Measurements from ENCODE around the gene HTT. TPM values are rescaled to one million over a fixed set of nuclear protein-coding genes. Genes with fewer than 3 reads are reported as not detected.

HTT gene
- total RNA-seq, 1 donor from 2014 or later: 73.6 TPM

DNA sequence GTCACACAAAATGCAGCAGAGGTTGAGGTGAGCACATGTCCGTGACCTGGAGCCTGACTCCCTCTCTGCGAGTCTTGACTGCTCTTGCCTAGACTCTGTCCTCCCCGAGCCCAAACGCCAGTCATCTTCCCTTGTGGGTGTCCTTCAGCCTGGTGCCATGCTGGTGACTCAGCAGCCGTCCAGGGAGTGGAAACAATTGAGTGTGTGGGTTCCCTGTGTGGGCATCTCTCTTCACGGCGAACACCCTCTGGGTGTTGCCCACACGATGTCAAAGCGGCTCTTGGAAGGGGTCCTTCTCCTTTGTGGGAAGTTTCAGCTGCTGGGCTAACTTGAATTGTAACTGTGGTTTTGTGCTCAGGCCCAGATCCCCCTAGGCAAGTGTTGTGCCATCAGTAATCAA is 157.0 kb downstream of the HTT start:
- TF ChIP-seq, protein P1, sequence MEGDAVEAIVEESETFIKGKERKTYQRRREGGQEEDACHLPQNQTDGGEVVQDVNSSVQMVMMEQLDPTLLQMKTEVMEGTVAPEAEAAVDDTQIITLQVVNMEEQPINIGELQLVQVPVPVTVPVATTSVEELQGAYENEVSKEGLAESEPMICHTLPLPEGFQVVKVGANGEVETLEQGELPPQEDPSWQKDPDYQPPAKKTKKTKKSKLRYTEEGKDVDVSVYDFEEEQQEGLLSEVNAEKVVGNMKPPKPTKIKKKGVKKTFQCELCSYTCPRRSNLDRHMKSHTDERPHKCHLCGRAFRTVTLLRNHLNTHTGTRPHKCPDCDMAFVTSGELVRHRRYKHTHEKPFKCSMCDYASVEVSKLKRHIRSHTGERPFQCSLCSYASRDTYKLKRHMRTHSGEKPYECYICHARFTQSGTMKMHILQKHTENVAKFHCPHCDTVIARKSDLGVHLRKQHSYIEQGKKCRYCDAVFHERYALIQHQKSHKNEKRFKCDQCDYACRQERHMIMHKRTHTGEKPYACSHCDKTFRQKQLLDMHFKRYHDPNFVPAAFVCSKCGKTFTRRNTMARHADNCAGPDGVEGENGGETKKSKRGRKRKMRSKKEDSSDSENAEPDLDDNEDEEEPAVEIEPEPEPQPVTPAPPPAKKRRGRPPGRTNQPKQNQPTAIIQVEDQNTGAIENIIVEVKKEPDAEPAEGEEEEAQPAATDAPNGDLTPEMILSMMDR (IDR thresholded peaks at IDR 0.05; ENCODE audit: unreplicated experiment): no peak
- Mint-ChIP-seq H3K4me1 (no peaks in the 10 kb centered on the region), H3K27me3 (ENCODE audit: low read depth) (no peaks in the 10 kb centered on the region)

DNA sequence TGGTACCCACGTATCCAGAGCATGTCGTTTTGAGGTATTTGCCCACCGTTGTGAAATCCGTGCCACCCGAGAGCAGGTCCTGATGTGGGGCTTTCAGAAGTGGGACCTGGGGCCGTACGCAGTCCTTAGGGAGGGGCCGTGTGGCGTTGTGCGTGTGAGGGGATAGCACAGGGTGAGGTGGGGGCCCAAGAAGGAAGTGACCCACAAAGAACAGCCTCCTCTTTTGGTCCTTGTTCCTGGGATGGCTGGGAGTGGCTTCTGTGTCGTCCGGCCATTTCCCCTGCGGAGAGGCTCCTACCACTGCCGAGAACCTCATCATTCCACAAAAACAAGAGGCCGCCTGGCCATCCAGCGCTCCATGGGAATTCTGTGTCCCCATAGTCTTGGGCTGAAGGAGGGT is 157.5 kb downstream of the HTT start:
- H3K4me3 Mint-ChIP-seq: no peak overlapping the region
- peaks cover 39% of the 10 kb centered on the region for H3K36me3 Mint-ChIP-seq
- H3K27ac Mint-ChIP-seq: no peak overlapping the region
- TF ChIP-seq, protein P1 (IDR thresholded peaks at IDR 0.05; ENCODE audit: unreplicated experiment): no peak
- no peaks in the 10 kb centered on the region for H3K27me3 Mint-ChIP-seq (ENCODE audit: low read depth)
- no peaks in the 10 kb centered on the region for H3K9me3 Mint-ChIP-seq
- no peak for DNase-seq (ENCODE audit: low spot score in 2 of 2, unreplicated experiment in 2 of 2)
- H3K4me1 Mint-ChIP-seq: no peaks in the 10 kb centered on the region

More for the DNA sequence above, 157.0 kb downstream of the HTT start:
- H3K9me3 Mint-ChIP-seq: no peaks in the 10 kb centered on the region
- H3K36me3 Mint-ChIP-seq: peaks cover 39% of the 10 kb centered on the region
- no peak for DNase-seq (ENCODE audit: low spot score in 2 of 2, unreplicated experiment in 2 of 2)
- H3K4me3 Mint-ChIP-seq: no peak overlapping the region
- no peak overlapping the region for H3K27ac Mint-ChIP-seq

DNA sequence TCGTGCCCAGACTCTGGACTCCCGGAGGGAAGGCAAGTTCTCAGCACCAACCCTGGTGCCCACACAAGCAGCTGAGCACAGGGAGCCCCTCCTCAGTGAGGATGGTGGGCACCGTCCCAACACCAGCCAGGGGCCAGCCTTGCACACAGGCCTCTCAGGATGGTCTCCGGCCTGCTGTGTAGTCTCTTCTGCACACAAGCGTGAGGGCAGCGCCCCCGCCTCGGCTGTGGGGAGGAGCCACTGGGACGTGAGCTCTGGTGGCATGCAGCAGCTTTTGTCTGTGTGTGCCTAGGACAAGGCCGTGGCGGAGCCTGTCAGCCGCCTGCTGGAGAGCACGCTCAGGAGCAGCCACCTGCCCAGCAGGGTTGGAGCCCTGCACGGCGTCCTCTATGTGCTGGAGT is 158.4 kb downstream of the HTT start:
- no peak for DNase-seq (ENCODE audit: low spot score in 2 of 2, unreplicated experiment in 2 of 2)
- no peaks in the 10 kb centered on the region for H3K4me1 Mint-ChIP-seq
- no peaks in the 10 kb centered on the region for H3K9me3 Mint-ChIP-seq
- TF ChIP-seq, protein P1 (IDR thresholded peaks at IDR 0.05; ENCODE audit: unreplicated experiment): no peak
- H3K36me3 Mint-ChIP-seq: peaks cover 42% of the 10 kb centered on the region
- no peak overlapping the region for H3K4me3 Mint-ChIP-seq
- H3K27me3 Mint-ChIP-seq (ENCODE audit: low read depth): no peaks in the 10 kb centered on the region
- no peak overlapping the region for H3K27ac Mint-ChIP-seq

DNA sequence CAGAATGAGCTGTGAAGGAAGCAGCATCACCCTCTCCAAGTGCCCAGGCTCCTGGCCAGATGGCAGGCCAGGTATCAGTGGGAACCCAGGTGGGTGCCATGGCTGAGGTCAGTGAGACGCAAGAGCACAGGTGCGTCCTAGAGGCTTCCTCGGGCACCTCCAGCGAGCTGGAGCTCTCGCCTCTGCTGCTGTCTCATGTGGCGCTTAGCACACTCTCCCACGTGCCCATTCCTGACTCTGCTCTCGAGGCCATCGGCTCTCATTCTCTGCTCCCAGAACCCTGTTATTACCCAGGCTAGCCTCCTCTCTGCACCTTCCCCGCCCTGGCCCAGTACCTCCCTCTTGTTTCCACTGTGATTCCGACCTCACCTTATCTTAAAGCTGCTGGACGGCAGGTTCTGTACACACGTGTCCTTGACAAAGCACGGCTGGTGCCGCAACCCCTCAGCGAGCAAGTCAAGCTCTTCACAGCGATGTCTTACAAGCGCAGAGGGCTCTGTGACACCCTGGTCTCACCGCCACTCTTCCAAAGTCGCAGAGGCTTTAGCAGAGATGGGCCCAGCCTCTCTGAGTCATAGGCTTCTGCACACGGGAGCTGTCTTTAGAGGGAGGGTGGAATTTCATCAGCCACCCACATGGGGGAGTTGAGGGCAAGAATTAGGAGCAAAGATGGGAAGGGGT is 159.1 kb downstream of the HTT start:
- Mint-ChIP-seq H3K4me3 (no peak overlapping the region), H3K27ac (no peak overlapping the region), H3K36me3 (peaks cover 47% of the 10 kb centered on the region), H3K27me3 (ENCODE audit: low read depth) (no peaks in the 10 kb centered on the region), H3K9me3 (no peaks in the 10 kb centered on the region), H3K4me1 (no peaks in the 10 kb centered on the region)
- no peak for DNase-seq (ENCODE audit: low spot score in 2 of 2, unreplicated experiment in 2 of 2)
- TF ChIP-seq, protein P1 (IDR thresholded peaks at IDR 0.05; ENCODE audit: unreplicated experiment): no peak

DNA sequence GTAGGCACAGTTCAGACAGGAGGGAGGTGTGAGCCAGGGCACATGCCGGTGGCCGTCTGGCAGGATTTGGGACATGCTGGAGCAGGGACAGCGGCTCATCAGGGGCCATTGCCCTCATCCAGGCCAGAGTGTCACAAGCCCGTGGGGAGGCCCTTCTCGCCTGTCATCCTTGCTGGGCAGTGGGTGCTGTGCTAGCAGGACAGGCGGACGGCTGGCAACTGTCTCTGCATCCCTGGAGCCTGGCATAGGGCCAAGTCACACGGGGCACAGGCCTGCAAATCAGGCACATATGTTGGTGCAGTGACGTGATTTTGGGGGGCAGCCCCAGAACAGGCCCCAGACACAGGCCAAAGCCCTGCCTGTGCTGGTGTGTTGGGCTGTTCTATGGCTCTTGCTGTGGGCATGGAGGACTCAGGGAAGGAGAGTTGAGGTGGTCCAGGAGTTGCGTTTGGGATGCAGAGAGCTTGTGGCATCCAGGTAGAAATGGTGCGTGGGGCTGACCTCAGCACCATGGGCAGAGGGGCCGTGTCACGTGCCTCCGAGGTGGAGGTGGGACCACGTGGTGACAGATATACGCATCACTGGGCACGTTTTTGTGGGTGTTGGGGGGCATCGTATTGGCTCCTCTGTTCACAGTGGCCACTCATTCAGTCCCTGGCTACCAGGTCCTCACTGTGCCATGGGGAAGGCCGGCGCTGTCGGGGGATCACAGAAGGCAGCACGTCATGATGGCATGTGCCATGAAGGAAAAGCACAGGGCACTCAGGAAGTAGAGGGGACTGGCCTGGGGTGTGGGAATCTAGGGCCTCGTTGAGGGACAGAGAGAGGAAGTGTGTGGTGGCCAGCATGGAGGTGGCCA is 159.9 kb downstream of the HTT start:
- Mint-ChIP-seq H3K4me1 (no peaks in the 10 kb centered on the region), H3K9me3 (no peaks in the 10 kb centered on the region), H3K27ac (no peak overlapping the region), H3K36me3 (peaks cover 40% of the 10 kb centered on the region), H3K27me3 (ENCODE audit: low read depth) (no peaks in the 10 kb centered on the region), H3K4me3 (no peak overlapping the region)
- TF ChIP-seq, protein P1 (IDR thresholded peaks at IDR 0.05; ENCODE audit: unreplicated experiment): no peak
- DNase-seq (ENCODE audit: low spot score in 2 of 2, unreplicated experiment in 2 of 2): no peak

All from mesothelial cell of epicardium (in vitro differentiated cells).